Liver (tissue), 9 donors: ENCODE data around the gene DISP3. TPM values are rescaled to one million over a fixed set of nuclear protein-coding genes. Genes with fewer than 3 reads are reported as not detected.

Experiments used
- DNase-seq: peaks from one replicate; pipeline ENCODE4 v3.0.0-alpha.2; 2017; ENCODE audit warnings: low spot score
- H3K27ac ChIP-seq, 2 donors: one replicate each; pipeline ENCODE4 v1.7.0; 2013; ENCODE audit warnings: inconsistent platforms in 2 of 2, low read length in 2 of 2, control low read depth in 1 of 2, low read depth in 1 of 2, mild to moderate bottlenecking in 1 of 2
- H3K27me3 ChIP-seq, 4 donors: one replicate each; pipeline versions ENCODE4 v1.6.1 to v1.7.0; 2013; ENCODE audit warnings: low read length in 3 of 4, inconsistent platforms in 1 of 4, mild to moderate bottlenecking in 1 of 4, moderate library complexity in 1 of 4; ENCODE audit not compliant: control insufficient read depth in 4 of 4, insufficient read depth in 4 of 4
- H3K36me3 ChIP-seq, 4 donors: one replicate each; pipeline versions ENCODE4 v1.6.1 to v1.7.0; 2013; ENCODE audit warnings: low read length in 3 of 4, mild to moderate bottlenecking in 3 of 4, low read depth in 1 of 4, moderate library complexity in 1 of 4; ENCODE audit not compliant: control insufficient read depth in 4 of 4, insufficient read depth in 3 of 4
- H3K4me1 ChIP-seq, 4 donors: one replicate each; pipeline versions ENCODE4 v1.6.1 to v1.7.0; 2013; ENCODE audit warnings: low read length in 3 of 4, mild to moderate bottlenecking in 3 of 4, moderate library complexity in 1 of 4; ENCODE audit not compliant: control insufficient read depth in 4 of 4, insufficient read depth in 4 of 4
- H3K4me3 ChIP-seq, 3 donors: one replicate each; pipeline versions ENCODE4 v1.6.1 to v1.7.0; 2013; ENCODE audit warnings: low read length in 3 of 3, control low read depth in 1 of 3, low read depth in 1 of 3, mild to moderate bottlenecking in 1 of 3
- H3K9ac ChIP-seq, 2 donors: one replicate each; pipeline ENCODE4 v1.7.0; 2013; ENCODE audit warnings: low read length in 2 of 2, mild to moderate bottlenecking in 2 of 2, moderate library complexity in 2 of 2, control low read depth in 1 of 2, low read depth in 1 of 2
- H3K9me3 ChIP-seq, 4 donors: one replicate each; pipeline versions ENCODE4 v1.6.1 to v1.7.0; 2013; ENCODE audit warnings: low read length in 3 of 4; ENCODE audit not compliant: control insufficient read depth in 4 of 4
- ATF3 ChIP-seq: IDR thresholded peaks from 2 replicates; pipeline ENCODE4 v1.6.1; 2016; ENCODE audit warnings: antibody characterized with exemption
- EGR1 ChIP-seq, 2 donors: IDR thresholded peaks; 2 replicates each; pipeline ENCODE4 v1.6.1; 2016 to 2018; ENCODE audit warnings: antibody characterized with exemption in 2 of 2, low read depth in 2 of 2
- FOXA1 ChIP-seq: IDR thresholded peaks from 2 replicates; pipeline ENCODE4 v1.6.1; 2016; ENCODE audit warnings: antibody characterized with exemption
- GABPA ChIP-seq, 2 donors: IDR thresholded peaks in 1 of 2; conservative IDR thresholded peaks in 1 of 2; 2 replicates each; pipeline ENCODE4 v1.6.1; 2016; ENCODE audit warnings: antibody characterized with exemption in 2 of 2, mild to moderate bottlenecking in 1 of 2, moderate library complexity in 1 of 2
- HNF4A ChIP-seq, 2 donors: conservative IDR thresholded peaks; 2 replicates each; pipeline ENCODE4 v1.6.1; 2016; ENCODE audit warnings: antibody characterized with exemption in 2 of 2, mild to moderate bottlenecking in 2 of 2
- HNF4G ChIP-seq: IDR thresholded peaks from 2 replicates; pipeline ENCODE4 v1.6.1; 2016; ENCODE audit warnings: antibody characterized with exemption
- JUND ChIP-seq, 2 donors: IDR thresholded peaks; 2 replicates each; pipeline ENCODE4 v1.6.1; 2016; ENCODE audit warnings: antibody characterized with exemption in 2 of 2
- NR2F2 ChIP-seq: IDR thresholded peaks from 2 replicates; pipeline ENCODE4 v1.6.1; 2016; ENCODE audit warnings: antibody characterized with exemption
- RAD21 ChIP-seq, 2 donors: IDR thresholded peaks; 2 replicates each; pipeline ENCODE4 v1.6.1; 2016; ENCODE audit warnings: antibody characterized with exemption in 2 of 2, mild to moderate bottlenecking in 2 of 2
- REST ChIP-seq: IDR thresholded peaks from 2 replicates; pipeline ENCODE4 v1.6.1; 2016; ENCODE audit warnings: antibody characterized with exemption, mild to moderate bottlenecking
- RXRA ChIP-seq, 2 donors: IDR thresholded peaks; 2 replicates each; pipeline ENCODE4 v1.6.1; 2017 to 2018; ENCODE audit warnings: antibody characterized with exemption in 2 of 2, mild to moderate bottlenecking in 1 of 2
- TAF1 ChIP-seq: conservative IDR thresholded peaks from 2 replicates; pipeline ENCODE4 v1.6.1; 2016; ENCODE audit warnings: antibody characterized with exemption, mild to moderate bottlenecking
- YY1 ChIP-seq: IDR thresholded peaks from 2 replicates; pipeline ENCODE4 v1.6.1; 2016; ENCODE audit warnings: antibody characterized with exemption, mild to moderate bottlenecking
- WGBS: extraction: QIAGEN DNeasy Blood & Tissue Kit; methylation state at CpG from one replicate; pipeline ENCODE4 v1.1.7; 2013; 5-methylcytosine and 5-hydroxymethylcytosine counted together
- polyA plus RNA-seq, 2 donors: library from polyadenylated mRNA; stranded (reverse) in 1 of 2; unstranded in 1 of 2; fragments of 200-250 nt in 1 of 2; fragments of >200 nt in 1 of 2; fragmentation: Nextera tagmentation in 1 of 2; extraction: Ambion mirVana in 1 of 2; gene quantifications; one replicate each; pipeline versions ENCODE4 v1.2.1 to v1.2.3, GENCODE V29; 2013 to 2015
- total RNA-seq, 2 donors: library from RNA; depleted of rRNA; stranded (reverse); fragments of >200 nt; gene quantifications; one replicate each; pipeline ENCODE4 v1.2.3, GENCODE V29; 2014
- TF ChIP-seq, protein P1 (sequence below): fragments of 150-350 bp; IDR thresholded peaks from 2 replicates; pipeline ENCODE4 v1.5.1; 2017; ENCODE audit warnings: improper control_type of control experiment, low read depth, low read length; ENCODE audit not compliant: missing input control
- TF ChIP-seq, protein P2 (sequence below): IDR thresholded peaks from 2 replicates; pipeline ENCODE4 v1.6.1; 2016; ENCODE audit warnings: antibody characterized with exemption
- donor health status: healthy.
- donor health status: healthy.
- donor health status: healthy.
- donor health status: healthy.
- donor health status: healthy.

Gene DISP3
- total and polyA plus RNA-seq, 4 donors, result 0.02 to 0.08 TPM; not detected in 2

DNA sequence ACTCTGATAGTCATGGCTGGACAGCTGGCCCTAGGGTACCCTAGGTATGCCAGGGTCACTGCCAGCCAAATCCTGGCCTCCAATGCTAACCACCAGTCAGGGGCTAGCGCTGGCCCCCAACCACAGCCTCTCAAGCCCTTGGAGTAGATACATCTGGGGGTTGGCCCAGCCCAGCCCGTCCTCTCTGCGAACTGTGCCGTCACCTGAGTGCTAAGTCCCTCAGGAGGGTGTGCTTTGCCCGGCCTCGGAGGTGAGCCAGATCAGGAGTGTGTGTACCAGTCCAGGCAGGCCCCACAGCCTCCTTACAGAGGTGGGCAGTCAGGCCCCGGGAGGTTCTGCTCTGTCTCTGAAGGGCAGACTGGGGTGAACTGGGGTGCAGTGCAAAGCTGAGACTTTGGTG is 34.0 kb upstream of the DISP3 start:
- no peaks in the 10 kb centered on the region for H3K9me3 ChIP-seq
- no peaks in the 10 kb centered on the region for H3K4me1 ChIP-seq
- H3K4me3 ChIP-seq, result no peak overlapping the region
- WGBS, result 68% methylated on average over 7 of the region's 7 CpGs
- DNase-seq, result no peak
- peaks cover 0 to 7% (median 2%) of the 10 kb centered on the region in 4 donors for H3K27me3 ChIP-seq
- no peaks in the 10 kb centered on the region for H3K36me3 ChIP-seq
- no peak overlapping the region for H3K9ac ChIP-seq
- H3K27ac ChIP-seq, result no peak overlapping the region
- TF ChIP-seq REST (no peak), HNF4A (conservative IDR thresholded peaks at IDR 0.05) (no peak), HNF4G (no peak), NR2F2 (no peak)

DNA sequence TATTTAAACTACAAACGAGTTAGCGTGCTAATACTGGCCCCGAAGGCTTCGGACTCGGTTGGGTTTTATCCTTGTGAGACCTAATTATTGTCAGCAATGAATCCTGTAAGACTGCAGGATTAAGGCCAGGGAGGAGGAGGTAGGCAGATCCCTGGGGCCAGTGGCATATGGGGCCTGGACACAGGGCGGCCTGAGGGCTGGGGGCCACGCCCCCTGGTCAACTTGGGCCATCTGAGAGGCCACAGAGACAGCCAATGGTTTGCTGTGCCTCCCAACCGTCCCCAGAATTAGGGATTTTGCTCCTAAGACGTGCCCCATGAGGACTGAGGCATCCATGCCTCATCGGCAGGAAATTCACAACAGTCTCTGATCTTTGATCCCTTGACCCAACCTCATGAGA is 31.1 kb upstream of the DISP3 start:
- TF ChIP-seq GABPA (IDR thresholded peaks at IDR 0.05 in 1 of 2, conservative IDR thresholded peaks at IDR 0.05 in 1 of 2) (no peak), RAD21 (IDR thresholded peaks at IDR 0.05) (no peak), JUND (IDR thresholded peaks at IDR 0.05) (no peak), YY1 (no peak), RXRA (IDR thresholded peaks at IDR 0.05) (no peak), TAF1 (no peak), EGR1 (IDR thresholded peaks at IDR 0.05; ENCODE audit: low read depth in 2 of 2) (no peak), ATF3 (no peak), FOXA1 (no peak)
- TF ChIP-seq, protein P1, sequence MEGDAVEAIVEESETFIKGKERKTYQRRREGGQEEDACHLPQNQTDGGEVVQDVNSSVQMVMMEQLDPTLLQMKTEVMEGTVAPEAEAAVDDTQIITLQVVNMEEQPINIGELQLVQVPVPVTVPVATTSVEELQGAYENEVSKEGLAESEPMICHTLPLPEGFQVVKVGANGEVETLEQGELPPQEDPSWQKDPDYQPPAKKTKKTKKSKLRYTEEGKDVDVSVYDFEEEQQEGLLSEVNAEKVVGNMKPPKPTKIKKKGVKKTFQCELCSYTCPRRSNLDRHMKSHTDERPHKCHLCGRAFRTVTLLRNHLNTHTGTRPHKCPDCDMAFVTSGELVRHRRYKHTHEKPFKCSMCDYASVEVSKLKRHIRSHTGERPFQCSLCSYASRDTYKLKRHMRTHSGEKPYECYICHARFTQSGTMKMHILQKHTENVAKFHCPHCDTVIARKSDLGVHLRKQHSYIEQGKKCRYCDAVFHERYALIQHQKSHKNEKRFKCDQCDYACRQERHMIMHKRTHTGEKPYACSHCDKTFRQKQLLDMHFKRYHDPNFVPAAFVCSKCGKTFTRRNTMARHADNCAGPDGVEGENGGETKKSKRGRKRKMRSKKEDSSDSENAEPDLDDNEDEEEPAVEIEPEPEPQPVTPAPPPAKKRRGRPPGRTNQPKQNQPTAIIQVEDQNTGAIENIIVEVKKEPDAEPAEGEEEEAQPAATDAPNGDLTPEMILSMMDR, result no peak
- TF ChIP-seq, protein P2, sequence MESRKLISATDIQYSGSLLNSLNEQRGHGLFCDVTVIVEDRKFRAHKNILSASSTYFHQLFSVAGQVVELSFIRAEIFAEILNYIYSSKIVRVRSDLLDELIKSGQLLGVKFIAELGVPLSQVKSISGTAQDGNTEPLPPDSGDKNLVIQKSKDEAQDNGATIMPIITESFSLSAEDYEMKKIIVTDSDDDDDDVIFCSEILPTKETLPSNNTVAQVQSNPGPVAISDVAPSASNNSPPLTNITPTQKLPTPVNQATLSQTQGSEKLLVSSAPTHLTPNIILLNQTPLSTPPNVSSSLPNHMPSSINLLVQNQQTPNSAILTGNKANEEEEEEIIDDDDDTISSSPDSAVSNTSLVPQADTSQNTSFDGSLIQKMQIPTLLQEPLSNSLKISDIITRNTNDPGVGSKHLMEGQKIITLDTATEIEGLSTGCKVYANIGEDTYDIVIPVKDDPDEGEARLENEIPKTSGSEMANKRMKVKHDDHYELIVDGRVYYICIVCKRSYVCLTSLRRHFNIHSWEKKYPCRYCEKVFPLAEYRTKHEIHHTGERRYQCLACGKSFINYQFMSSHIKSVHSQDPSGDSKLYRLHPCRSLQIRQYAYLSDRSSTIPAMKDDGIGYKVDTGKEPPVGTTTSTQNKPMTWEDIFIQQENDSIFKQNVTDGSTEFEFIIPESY, result no peak
- Histone ChIP-seq H3K36me3 (no peaks in the 10 kb centered on the region), H3K4me3 (no peak overlapping the region), H3K4me1 (no peaks in the 10 kb centered on the region), H3K27ac (no peak overlapping the region), H3K9me3 (no peaks in the 10 kb centered on the region), H3K9ac (no peak overlapping the region), H3K27me3 (peaks cover 0 to 7% (median 3%) of the 10 kb centered on the region in 4 donors)
- no peak for DNase-seq
- 71% methylated on average over 10 of the region's 10 CpGs for WGBS
